Measurements from ENCODE around the gene SMIM35. TPM values are rescaled to one million over a fixed set of nuclear protein-coding genes. Genes with fewer than 3 reads are reported as not detected.
"Not testable (repeated sequence)": the region's sequence is repeated elsewhere in the genome, so short reads cannot be mapped to it uniquely, and the experiment has no call there.

SMIM35 gene
- total RNA-seq, 1 experiment from 2014 or later = not detected

GRCh38 chr11:118062181-118062580 lies 24.6 kb downstream of the SMIM35 start:
- in situ Hi-C loops (cut with HindIII; ENCODE audit: low sequenced_read_pairs); DNase-seq (ENCODE audit: low spot score): not testable (repeated sequence)

- in situ Hi-C loops (cut with HindIII; ENCODE audit: low sequenced_read_pairs) = no loop called here
- DNase-seq (ENCODE audit: low spot score) = no peak
These were observed 25.1 kb downstream of the SMIM35 start for GRCh38 chr11:118061586-118062125.

GRCh38 chr11:118060869-118061268 lies 25.9 kb downstream of the SMIM35 start:
- in situ Hi-C loops (cut with HindIII; ENCODE audit: low sequenced_read_pairs) = no loop called here
- no peak for DNase-seq (ENCODE audit: low spot score)

- in situ Hi-C loops (cut with HindIII; ENCODE audit: low sequenced_read_pairs) = no loop called here
These were observed 26.6 kb downstream of the SMIM35 start for GRCh38 chr11:118060081-118060661.

GRCh38 chr11:118059246-118059940 lies 27.4 kb downstream of the SMIM35 start:
- DNase-seq (ENCODE audit: low spot score) = no peak
- in situ Hi-C loops (cut with HindIII; ENCODE audit: low sequenced_read_pairs) = no loop called here

More at GRCh38 chr11:118060081-118060661, 26.6 kb downstream of the SMIM35 start:
- DNase-seq (ENCODE audit: low spot score) = peak; percentile 50

GRCh38 chr11:118058311-118059245 lies 28.2 kb downstream of the SMIM35 start:
- in situ Hi-C loops (cut with HindIII; ENCODE audit: low sequenced_read_pairs) = no loop called here
- no peak for DNase-seq (ENCODE audit: low spot score)

GRCh38 chr11:118057251-118058145 lies 29.3 kb downstream of the SMIM35 start:
- in situ Hi-C loops (cut with HindIII; ENCODE audit: low sequenced_read_pairs) = no loop called here
- no peak for DNase-seq (ENCODE audit: low spot score)

- DNase-seq (ENCODE audit: low spot score) = no peak
- in situ Hi-C loops (cut with HindIII; ENCODE audit: low sequenced_read_pairs) = no loop called here
These were observed 30.0 kb downstream of the SMIM35 start for GRCh38 chr11:118056806-118057205.

- in situ Hi-C loops (cut with HindIII; ENCODE audit: low sequenced_read_pairs) = no loop called here
- DNase-seq (ENCODE audit: low spot score) = no peak
These were observed 30.8 kb downstream of the SMIM35 start for GRCh38 chr11:118055966-118056365.

GRCh38 chr11:118054712-118055640 lies 31.8 kb downstream of the SMIM35 start:
- DNase-seq (ENCODE audit: low spot score) = no peak
- in situ Hi-C loops (cut with HindIII; ENCODE audit: low sequenced_read_pairs) = no loop called here

GRCh38 chr11:118052581-118053206 lies 34.1 kb downstream of the SMIM35 start:
- no peak for DNase-seq (ENCODE audit: low spot score)
- in situ Hi-C loops (cut with HindIII; ENCODE audit: low sequenced_read_pairs) = no loop called here

- in situ Hi-C loops (cut with HindIII; ENCODE audit: low sequenced_read_pairs) = no loop called here
- no peak for DNase-seq (ENCODE audit: low spot score)
These were observed 34.9 kb downstream of the SMIM35 start for GRCh38 chr11:118051611-118052461.

- in situ Hi-C loops (cut with HindIII; ENCODE audit: low sequenced_read_pairs) = no loop called here
- no peak for DNase-seq (ENCODE audit: low spot score)
These were observed 35.6 kb downstream of the SMIM35 start for GRCh38 chr11:118051136-118051610.

GRCh38 chr11:118050208-118050891 lies 36.4 kb downstream of the SMIM35 start:
- no peak for DNase-seq (ENCODE audit: low spot score)
- in situ Hi-C loops (cut with HindIII; ENCODE audit: low sequenced_read_pairs) = no loop called here

GRCh38 chr11:118049771-118050170 lies 37.0 kb downstream of the SMIM35 start:
- in situ Hi-C loops (cut with HindIII; ENCODE audit: low sequenced_read_pairs) = no loop called here
- no peak for DNase-seq (ENCODE audit: low spot score)

All from G401 (cell line).